RWPE2 (cell line): ENCODE measurements around the gene CRIM1.

Source experiments
- ATAC-seq: fragments of 200-7000 bp; cut with Tn5 transposase; 3 replicates; pipeline ENCODE4 v1.9.1; 2021; ENCODE audit warnings: low read depth
- DNase-seq: peaks from one replicate; pipeline ENCODE4 v3.0.0-alpha.2; 2020; ENCODE audit warnings: low spot score
- H3K27ac ChIP-seq: fragments of 450-650 bp; 2 replicates; pipeline ENCODE4 v1.5.1; 2017; ENCODE audit warnings: mild to moderate bottlenecking; ENCODE audit not compliant: poor library complexity, severe bottlenecking
- H3K27me3 ChIP-seq: fragments of 250-450 bp; sonication (Bioruptor Pico); 2 replicates; pipeline ENCODE4 v1.5.1; 2021; ENCODE audit warnings: mild to moderate bottlenecking, moderate library complexity; ENCODE audit not compliant: insufficient read depth, poor library complexity, severe bottlenecking
- H3K36me3 ChIP-seq: fragments of 250-450 bp; sonication (Bioruptor Pico); 2 replicates; pipeline ENCODE4 v1.5.1; 2020; ENCODE audit warnings: low read depth, mild to moderate bottlenecking, moderate library complexity
- H3K4me1 ChIP-seq: fragments of 250-450 bp; sonication (Bioruptor Pico); 2 replicates; pipeline ENCODE4 v1.5.1; 2021; ENCODE audit warnings: mild to moderate bottlenecking, moderate library complexity; ENCODE audit not compliant: insufficient read depth, poor library complexity, severe bottlenecking
- H3K4me3 ChIP-seq: fragments of 250-450 bp; sonication (Bioruptor Pico); 2 replicates; pipeline ENCODE4 v1.5.1; 2021; ENCODE audit warnings: mild to moderate bottlenecking, moderate library complexity; ENCODE audit not compliant: severe bottlenecking
- H3K9me3 ChIP-seq: fragments of 250-450 bp; sonication (Bioruptor Pico); 2 replicates; pipeline ENCODE4 v1.5.1; 2021; ENCODE audit warnings: mild to moderate bottlenecking, moderate library complexity; ENCODE audit not compliant: severe bottlenecking
- TF ChIP-seq, protein P1 (sequence below): fragments of 450-650 bp; IDR thresholded peaks from one replicate; pipeline ENCODE4 v1.5.1; 2017; ENCODE audit warnings: mild to moderate bottlenecking, moderate library complexity; ENCODE audit not compliant: poor library complexity, severe bottlenecking

Gene CRIM1

GRCh38 chr2:36425608-36426355 lies 70.2 kb downstream of the CRIM1 start:
- Histone ChIP-seq H3K4me3 (no peak overlapping the region), H3K4me1 (no peaks in the 10 kb centered on the region), H3K36me3 (peaks cover 56% of the 10 kb centered on the region), H3K9me3 (no peaks in the 10 kb centered on the region), H3K27me3 (no peaks in the 10 kb centered on the region), H3K27ac (no peak overlapping the region)
- DNase-seq = no peak
- TF ChIP-seq, protein P1, sequence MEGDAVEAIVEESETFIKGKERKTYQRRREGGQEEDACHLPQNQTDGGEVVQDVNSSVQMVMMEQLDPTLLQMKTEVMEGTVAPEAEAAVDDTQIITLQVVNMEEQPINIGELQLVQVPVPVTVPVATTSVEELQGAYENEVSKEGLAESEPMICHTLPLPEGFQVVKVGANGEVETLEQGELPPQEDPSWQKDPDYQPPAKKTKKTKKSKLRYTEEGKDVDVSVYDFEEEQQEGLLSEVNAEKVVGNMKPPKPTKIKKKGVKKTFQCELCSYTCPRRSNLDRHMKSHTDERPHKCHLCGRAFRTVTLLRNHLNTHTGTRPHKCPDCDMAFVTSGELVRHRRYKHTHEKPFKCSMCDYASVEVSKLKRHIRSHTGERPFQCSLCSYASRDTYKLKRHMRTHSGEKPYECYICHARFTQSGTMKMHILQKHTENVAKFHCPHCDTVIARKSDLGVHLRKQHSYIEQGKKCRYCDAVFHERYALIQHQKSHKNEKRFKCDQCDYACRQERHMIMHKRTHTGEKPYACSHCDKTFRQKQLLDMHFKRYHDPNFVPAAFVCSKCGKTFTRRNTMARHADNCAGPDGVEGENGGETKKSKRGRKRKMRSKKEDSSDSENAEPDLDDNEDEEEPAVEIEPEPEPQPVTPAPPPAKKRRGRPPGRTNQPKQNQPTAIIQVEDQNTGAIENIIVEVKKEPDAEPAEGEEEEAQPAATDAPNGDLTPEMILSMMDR = no peak
- no peak for ATAC-seq

DNA sequence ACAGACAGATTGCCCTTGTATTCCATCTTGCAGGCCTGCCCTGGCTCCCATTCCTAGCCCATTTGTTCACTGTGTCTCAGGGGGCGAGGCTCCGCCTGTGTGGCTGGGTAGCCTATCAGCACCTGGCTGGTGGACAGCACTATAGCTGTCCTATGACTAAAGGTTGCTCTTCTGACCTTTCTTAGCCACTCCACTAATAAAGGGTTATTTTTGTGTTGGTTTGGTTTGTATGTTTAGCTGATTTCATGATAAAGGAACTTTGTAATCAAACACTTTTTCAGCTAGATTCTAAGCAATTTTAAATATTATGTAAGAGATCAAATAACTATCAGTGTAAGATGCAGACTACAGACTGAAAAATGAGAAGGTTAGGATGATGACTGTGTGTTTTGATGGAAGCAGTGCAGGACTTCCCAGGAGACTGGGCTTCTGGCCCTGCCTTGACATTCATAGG lies 72.2 kb downstream of the CRIM1 start:
- DNase-seq (no peak), ATAC-seq (peak; percentile 49; the same call in 2 of the 3 replicates)
- TF ChIP-seq, protein P1 = no peak
- H3K27ac ChIP-seq = no peak overlapping the region
- no peaks in the 10 kb centered on the region for H3K27me3 ChIP-seq
- no peak overlapping the region for H3K4me3 ChIP-seq
- H3K9me3 ChIP-seq = no peaks in the 10 kb centered on the region
- peaks cover 15% of the 10 kb centered on the region for H3K4me1 ChIP-seq
- peaks cover 48% of the 10 kb centered on the region for H3K36me3 ChIP-seq

DNA sequence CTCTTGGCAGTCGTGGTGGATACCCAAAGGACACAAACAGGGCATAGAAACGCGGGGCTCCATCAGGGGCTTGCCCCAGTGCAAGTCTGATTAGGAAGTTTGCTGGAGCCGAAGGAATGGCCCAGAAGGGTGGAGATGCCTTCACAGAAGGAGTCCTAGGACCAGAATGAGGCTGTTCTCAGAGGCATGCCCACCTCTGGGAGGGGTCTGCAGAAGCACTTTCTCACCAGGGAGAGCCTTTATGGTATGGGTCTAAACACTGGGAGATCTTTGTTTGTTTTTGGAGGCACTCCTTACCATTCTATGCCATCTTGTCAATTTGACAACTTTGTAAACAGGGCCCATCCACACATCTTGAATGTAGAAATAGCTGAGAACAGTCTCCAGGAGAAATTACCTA lies 75.0 kb downstream of the CRIM1 start:
- Histone ChIP-seq H3K27me3 (no peaks in the 10 kb centered on the region), H3K4me3 (no peak overlapping the region), H3K4me1 (peaks cover 29% of the 10 kb centered on the region), H3K27ac (no peak overlapping the region), H3K36me3 (peaks cover 20% of the 10 kb centered on the region), H3K9me3 (no peaks in the 10 kb centered on the region)
- TF ChIP-seq, protein P1 = no peak
- ATAC-seq = no peak
- DNase-seq = no peak

DNA sequence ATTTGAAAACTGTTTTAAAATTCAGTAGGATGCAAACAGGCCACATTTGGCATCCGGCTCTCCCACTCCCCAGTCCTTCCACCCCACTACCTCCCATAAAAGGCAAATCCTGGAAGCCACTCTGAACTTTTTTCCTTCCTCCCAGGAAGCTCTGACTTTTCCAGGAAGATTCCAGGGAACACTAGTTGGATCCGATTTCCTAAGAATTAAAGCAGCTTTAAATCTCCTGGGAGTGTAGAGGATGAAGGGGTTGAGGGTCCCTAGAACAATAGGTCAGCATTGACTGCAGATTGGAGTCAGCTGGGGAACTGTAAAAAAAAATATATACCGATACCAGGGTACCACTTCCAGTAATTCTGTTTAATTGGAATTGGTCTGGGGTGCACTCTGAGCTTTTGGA lies 76.9 kb downstream of the CRIM1 start:
- no peaks in the 10 kb centered on the region for H3K9me3 ChIP-seq
- peaks cover 32% of the 10 kb centered on the region for H3K4me1 ChIP-seq

More for the DNA sequence above, 76.9 kb downstream of the CRIM1 start:
- H3K27me3 ChIP-seq = no peaks in the 10 kb centered on the region
- DNase-seq = no peak
- TF ChIP-seq, protein P1 = no peak
- no peak overlapping the region for H3K4me3 ChIP-seq
- peaks cover 13% of the 10 kb centered on the region for H3K36me3 ChIP-seq
- no peak for ATAC-seq
- H3K27ac ChIP-seq = peak overlapping the region; percentile 52
